ENCODE results near the gene ATP2B1.
A peak's percentile ranks its signal among the peaks of the same experiment; 100 is the strongest.

The ATP2B1 gene

DNA sequence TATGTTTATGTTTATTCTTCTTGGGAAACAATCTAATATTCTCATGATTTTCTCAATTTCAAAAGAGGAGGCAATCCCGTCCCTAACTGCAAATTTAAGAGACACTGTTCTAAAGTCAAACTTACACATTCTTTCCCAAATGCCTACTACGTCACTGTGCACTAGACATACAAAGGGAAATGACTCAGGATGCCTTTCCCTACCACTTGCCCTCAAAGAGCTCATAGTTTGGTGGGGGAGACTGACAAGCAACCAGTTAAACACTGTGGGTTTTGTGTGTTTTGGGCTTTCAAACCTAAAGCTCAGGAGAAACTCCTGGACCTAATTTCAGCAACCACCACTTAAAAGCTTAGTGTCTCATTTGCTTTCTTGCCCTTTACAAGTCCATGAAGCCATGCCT is 58.4 kb downstream of the ATP2B1 start:
- FAIRE-seq = no peak

DNA sequence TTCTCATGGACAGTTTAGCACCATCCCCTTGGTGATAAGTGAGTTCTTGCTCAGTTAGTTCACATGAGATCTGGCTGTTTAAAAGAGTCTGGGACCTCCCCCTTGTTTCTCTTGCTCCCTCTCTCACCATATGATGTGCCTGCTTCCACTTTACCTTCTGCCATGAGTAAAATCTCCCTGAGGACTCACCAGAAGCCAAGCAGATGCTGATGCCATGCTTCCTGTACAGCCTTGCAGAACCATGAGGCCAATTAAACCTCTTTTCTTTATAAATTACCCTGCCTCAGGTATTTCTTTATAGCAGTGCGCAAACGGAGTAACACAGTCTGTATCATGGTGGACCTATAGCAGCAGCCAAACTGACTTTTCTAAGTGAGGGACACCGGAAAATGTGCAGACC is 58.8 kb downstream of the ATP2B1 start:
- FAIRE-seq = no peak

DNA sequence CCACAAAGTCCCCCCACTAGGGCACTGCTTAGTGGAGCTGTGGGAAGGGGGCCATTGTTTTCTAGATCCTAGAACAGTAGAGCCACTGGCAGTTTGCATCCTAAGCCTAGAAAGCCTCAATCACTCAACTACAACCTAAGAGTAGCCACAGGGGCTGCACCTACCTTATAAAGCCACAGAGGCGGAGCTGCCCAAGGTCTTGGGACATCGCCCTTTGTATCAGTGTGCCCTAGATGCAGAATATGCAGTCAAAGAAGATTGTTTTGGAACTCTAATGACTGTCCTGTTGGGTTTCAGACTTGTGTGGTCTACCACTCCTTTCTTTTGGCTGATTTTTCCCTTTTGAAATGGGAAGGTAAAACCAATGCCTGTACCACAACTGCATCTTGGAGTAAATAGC is 59.5 kb downstream of the ATP2B1 start:
- FAIRE-seq = no peak

DNA sequence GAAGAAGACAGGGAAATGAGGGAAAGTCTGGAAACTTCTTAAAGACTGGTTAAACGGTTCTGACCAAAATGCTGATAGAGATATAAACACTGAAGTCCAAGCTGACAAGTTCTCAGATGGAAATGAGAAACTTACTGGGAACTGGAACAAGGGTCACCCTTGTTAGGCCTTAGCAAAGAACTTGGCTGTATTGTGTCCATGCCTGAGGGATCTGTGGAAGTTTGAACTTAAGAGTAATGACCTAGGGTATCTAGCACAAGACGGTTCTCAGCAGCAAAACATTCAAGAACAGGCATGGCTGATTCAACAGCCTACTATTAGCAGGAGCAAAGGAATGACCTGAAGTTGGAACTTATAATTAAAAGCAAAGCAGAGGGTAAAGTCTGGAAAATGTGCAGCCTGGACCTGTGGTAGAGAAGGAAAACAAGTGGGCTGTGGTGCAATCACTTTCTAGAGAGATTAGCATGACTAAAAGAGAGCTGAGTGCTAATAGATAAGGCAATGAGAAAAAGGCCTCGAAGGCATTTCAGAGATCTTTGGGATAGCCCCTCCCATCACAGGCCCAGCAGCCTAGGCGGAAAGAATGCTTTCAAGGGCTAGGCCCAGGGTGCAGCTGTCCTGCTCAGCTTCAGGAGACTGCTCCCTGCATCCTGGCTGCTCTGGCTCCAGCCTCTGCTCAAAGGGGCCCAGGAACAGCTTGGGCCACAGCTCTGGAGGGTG is 60.3 kb downstream of the ATP2B1 start:
- FAIRE-seq = no peak

DNA sequence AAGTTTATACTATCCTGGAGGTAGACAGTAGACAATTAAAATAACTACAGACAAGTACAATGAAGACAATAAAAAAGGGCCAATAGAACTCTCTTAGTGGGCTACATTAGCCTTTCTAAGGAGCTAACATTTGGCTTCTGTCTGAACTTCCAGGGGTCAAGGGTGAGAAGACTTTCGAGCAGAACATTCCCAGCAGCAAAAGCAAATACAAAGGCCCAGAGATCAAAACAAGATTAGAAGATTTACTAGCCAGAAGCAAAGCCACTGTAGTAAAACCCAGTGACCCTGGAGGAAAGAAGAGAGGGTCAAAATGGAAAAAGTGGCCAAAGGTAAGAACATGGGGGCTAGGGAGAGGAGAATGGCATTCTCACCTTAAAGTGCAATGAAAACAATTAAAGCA is 63.2 kb downstream of the ATP2B1 start:
- FAIRE-seq = no peak

DNA sequence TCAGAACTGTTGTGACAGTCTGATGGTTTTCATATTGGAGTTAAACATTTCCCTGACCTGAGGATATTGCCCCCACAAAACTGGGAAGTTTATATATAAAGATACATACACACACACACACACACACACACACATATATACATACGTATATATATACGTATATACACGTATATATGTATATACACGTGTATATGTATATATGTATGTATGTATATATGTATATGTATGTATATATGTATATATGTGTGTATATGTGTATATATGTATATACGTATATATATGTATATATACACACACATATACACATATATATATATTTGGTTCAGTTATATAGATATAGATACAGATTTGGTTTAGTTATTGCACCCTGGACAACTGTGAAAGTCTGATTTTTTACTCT is 65.7 kb downstream of the ATP2B1 start:
- no peak for FAIRE-seq

DNA sequence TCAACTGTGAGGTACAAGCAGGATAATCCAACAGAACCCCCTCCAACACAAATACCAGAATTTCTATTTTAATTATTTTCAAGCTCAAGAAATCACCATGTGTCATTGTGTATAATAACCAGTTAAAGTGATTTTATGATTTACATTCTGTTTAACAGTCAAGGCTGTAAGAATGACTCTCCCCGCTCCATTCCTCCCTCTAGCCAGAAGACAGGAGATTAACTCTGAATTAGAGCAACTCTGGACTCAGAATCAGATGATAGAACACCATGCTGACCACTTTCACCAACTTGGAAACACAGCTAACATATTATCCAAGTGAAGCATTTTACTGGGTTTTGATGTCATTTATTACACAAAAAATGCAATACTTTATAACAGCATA is 71.9 kb downstream of the ATP2B1 start:
- peak; percentile 27 for FAIRE-seq

DNA sequence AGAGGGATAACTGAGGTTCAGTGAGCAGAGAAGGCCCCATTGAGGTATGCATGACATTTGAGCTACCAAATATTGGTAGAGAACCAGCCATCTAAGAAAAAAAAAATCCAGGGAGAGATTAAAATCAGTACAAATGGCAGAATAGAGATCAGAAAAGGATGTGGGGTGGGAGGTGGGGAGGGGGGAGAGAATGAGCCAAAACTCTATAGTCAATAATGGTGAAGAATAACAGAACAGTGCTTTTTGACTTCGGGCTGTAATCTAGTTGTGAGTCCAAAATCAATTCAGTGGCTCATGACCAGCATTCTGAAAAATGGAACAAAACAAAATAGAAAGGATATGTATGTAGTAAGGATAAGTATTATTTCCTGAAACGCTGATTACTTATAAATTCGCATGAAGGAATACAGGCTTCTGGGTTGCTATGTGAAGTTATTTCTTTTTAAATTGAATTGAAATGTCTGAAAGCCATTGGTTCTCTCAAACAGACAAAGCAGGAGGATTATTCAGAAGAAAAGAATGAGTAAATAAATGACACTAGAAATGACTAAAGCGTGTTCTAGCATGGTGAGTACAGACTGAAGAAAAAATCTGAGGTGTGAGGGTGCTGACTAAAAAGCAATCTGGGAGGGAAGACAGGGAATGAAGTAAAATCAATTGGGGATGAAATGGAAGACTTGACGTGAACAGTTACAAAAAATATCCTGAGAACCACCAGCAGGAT is 72.4 kb downstream of the ATP2B1 start:
- FAIRE-seq = no peak

DNA sequence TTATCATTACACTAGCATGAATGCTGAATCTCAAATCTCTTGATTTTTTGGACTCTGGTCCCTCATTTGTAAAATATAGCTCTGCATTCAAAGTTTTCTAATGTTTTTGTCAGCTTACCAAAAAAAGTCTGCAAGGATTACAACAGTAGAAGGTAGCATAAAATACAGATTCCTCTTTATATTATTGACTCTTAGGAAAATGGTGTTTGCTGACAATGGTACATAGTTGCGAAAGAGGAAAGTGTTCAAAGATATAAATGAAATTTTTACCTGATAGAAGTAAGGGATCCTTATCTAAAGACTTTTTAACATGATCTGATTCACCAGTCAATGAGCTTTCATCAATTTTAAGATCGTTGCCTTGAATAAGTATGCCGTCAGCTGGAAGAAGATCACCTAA is 74.1 kb downstream of the ATP2B1 start:
- no peak for FAIRE-seq

DNA sequence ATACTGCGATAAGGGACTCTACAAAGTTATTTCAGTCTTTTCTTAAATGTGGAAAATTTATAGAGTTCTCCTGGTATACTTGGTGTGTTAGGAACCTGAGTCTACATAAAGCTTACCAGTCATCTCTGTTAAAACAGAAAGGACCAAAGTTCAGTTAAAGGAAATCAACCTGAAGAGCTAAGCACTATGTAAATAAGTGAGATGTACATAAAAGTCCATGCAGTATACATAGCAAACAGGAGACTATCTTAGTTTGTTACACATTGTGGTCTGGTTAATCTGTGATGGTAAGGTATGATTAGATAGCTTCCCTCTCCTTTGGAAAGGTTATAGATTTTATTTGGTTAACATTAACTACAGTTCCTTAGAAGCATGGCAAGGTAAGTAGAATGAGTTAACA is 75.9 kb downstream of the ATP2B1 start:
- FAIRE-seq = peak; percentile 36

DNA sequence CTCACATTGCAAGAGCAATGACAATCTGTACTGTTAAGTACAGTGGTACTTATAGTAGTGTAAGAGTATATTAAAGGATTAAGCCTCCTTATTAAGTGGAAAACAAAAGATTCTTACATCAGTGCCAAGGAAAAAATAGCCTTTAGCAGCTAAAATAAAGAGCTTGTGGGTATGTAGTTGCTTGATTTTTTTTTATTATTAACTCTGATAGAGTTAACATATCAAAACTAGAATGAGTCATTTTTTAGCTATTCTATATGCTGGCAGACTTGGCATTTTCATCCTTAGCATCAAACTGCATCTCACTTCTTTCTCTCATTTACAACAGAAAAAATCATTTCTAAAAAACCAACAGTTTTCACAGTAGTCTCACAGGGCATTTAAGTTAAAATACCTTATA is 86.5 kb downstream of the ATP2B1 start:
- FAIRE-seq = peak; percentile 82

DNA sequence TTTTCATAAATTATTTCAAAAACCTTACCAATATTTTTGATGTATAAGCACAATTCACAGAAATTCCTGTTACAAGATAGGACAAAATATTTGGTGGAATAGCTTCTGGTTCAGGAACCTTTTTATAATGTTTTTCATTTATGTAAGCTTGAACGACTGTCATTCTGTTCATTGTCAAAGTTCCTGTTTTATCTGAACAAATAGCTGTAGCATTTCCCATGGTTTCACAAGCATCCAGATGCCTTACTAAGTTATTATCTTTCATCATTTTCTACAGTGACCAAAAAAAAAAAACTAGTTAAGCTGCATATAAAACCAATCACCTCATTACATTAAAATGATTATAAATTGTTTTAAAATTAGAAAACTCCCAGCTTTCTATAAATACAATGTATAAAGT is 87.1 kb downstream of the ATP2B1 start:
- FAIRE-seq = no peak

DNA sequence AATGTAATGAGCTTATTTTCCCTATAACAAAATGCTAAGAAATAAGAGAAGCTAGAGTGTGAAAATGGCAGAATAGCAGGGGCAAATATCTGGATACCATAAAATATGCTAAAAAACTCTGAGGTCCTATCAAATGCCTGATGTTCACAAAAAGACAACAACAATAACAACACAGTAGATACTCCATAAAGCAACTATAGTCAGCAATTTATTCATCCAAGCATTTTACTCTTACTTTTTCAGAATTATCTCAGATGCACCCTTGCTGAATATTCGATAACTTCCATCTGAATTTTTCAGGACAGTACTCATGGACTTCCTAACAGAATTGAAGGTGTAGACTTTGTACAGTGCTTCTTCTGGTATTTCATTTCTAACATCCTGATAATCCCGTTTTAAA is 88.9 kb downstream of the ATP2B1 start:
- no peak for FAIRE-seq

DNA sequence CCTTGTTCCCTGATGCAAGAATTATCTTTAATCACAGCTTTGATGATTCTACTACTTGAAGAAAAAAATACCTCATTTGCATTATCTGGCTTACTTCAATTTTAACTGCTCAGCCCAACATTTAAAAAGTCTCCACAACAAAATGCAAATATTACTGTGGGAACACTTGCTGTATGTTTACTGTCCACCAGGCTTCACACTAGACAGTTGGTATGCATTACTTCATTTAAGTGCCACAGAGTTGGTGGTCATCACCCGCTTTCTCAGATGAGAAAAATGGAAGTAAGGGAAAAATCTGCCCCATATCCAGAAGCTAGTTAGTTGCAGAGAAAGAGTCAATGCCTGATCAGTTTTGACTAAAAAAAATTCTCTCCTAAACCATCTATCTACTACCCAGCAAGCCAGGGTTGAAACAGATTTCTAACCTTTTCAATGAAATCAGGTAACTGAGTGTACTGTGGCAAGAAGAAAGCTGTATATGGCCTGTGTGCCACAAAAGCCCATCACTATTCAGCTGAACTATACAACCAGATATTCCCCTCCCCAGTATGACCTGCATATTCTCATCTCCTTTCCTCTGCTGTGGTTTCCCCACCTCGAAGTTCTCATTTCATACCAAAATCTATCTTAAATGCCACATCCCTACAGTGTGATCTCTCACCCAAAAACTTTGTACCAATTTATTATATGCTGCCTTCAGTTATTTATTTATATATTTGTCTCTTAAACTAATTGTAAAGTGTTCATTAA is 90.3 kb downstream of the ATP2B1 start:
- no peak for FAIRE-seq

DNA sequence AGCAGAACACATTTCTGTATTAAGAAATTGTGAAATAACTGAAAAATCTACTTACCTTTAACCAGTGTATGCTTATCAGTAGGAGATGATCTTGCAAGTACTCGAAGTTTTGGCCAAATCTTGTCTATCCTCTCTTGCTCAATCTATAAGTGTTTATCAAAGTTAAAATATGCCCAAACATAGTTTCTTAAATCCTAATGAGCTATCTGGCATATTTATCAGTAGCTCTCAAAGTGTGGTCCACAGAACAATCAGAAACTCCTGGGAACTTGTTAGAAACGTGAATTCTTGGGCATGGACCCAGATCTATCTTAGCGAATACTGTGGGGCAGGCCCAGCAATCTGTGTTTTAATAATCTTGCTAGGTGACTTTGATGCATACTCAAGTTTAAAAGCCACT is 98.3 kb downstream of the ATP2B1 start:
- FAIRE-seq = no peak

DNA sequence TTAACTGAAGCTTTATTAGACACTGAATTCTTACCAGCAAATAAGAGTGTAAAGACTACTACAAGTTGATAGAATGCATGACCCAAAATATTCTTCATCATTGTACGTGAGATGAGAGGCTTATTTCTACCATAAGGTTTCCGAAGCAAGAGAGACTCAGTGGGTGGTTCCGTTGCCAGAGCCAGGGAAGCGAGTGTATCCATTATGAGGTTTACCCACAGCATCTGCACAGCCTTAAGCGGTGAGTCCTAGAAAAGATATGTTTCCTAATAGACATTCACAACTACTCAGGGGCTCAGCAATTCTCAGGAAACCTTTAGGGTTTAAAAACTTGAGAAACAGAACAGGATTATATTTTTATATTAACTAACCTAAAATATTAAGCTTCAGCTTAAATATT is 105.0 kb downstream of the ATP2B1 start:
- no peak for FAIRE-seq

DNA sequence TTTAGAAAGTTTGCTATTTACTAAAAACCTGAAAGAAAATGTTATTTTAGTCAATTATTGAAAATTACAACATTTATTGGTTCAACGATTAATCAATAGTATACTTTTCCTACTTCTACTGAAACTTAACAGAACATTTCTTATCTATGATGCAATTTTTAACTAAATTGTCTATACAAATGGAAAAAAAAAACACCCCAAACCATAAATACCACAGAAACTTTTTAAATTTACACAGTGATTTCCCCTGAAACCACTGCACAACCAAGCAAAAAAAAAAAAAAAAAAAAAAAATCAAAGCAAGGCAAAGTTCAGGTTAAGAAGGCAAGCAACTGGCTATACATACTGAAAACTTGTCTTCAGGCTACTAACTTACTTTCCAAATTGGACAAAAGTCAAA is 110.9 kb downstream of the ATP2B1 start:
- FAIRE-seq = no peak

DNA sequence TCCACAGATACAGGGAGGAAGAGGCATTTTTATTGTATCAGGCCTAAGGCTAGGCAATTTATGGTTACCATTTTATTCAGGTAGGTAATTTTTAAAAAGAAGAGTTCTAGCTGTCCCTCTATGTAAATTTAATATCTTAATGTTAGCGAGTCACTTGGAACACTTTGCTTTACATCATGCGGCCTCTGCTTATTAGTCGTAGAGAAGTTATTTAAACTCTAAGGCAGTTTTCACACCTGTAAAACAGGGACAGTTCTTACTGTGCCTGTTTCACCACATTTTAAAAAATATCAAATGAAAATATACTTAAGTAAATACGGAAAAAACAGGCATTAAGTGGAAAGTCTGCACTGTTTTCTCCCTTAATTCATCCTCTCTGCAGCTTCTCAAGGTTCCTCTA is 111.4 kb downstream of the ATP2B1 start:
- FAIRE-seq = no peak

DNA sequence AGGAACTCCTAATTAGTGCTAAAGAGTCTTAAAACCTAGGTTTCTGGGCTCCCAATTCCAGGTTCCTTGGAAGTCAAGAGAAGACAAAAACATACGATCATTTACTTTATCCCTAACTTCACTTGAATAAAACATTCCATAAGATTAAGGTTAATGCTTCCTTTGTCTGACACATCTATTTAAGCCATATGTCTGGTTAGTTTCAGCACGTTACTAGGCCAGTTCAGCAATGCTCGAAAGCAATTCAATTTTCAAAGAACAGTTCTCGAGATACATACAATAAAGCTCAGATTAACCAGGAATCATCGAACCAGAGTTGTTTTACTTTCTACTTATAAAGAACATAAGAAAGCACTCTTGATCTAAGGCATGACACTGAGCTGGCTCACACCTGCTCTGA is 114.8 kb downstream of the ATP2B1 start:
- no peak for FAIRE-seq

DNA sequence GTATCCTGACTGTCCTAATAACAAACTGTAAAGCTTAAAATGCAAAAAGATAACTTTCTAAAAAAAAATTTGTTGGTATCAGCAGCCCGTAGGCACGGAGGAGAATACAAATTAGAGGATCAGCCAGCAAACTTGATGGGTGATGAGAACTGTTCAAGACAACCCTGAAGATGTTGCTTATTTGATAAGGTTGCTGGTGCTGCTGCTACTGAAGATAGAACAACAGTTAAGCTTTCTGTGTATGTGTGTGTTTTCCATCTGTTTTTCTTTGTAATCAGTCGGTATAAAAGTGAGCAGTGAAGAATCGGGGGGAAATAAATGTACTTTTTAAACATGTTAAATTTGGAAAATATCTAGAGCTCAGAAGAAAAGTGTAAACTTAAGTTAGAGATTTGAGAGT is 115.4 kb downstream of the ATP2B1 start:
- no peak for FAIRE-seq

DNA sequence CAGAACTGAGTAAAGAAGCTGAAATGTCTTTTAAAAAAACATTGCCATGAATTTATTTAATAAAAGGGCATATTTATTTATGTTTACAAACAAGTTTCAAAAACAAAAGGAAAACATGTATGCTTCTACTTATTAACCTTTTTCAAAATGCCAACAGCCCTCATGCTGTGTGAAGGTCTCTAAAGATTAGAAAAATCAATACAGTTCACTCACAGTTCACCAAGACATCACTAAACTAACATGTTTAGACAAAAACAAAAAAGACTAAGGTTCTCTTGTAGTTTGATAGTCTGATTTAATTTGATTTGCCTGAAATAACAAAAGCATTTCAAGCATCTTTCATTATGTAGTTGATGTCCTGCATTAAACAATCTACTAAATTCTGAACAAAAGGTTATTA is 118.9 kb downstream of the ATP2B1 start:
- peak; percentile 90 for FAIRE-seq

DNA sequence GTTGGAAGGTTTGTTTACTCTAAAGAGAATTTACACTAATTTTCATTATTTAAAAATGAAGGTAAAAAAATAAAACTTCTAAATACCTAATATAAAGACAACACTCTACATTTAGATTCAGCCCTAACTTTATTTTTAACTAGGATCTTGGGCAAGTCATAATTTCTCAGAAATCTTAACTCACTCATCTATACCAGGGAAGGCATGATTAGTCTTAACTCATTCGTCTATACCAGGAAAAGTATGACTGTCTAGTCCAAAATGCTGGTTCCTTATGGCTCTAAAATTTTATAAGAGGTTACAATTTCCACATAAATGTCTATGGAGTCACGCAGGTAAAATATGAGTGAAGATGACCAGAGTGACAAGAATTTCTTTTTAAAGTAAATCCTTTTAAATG is 130.1 kb downstream of the ATP2B1 start:
- FAIRE-seq = no peak

DNA sequence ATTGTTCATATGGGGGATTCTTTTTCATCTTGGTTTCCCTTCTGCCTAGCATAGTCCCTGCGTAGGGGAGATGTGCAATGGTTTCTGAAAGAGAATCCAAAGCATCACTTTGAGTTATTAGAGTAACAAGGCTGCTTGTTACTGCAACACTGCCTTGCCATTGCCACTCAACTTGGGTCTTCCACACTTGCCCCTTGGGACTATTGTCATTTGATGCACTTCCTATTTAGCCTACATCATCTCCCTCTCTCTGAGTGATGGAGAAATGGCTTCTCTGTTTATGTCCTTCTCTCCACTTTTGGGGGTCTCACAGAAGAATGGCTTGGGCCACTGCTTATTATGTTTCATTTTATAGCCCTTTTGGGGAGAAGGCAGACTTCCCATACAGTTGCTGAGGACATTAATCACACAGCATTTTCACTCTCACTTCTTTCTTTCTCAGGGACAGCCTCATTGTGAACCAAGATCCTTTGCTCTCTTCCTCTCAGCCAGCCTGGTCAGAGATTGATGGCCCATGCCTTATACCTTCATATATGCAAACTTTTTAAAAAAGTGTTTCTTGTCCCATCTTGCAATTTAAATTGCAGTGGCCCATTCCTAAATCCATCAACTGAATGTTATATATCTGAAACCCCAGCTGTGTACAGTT is 131.9 kb downstream of the ATP2B1 start:
- FAIRE-seq = no peak

DNA sequence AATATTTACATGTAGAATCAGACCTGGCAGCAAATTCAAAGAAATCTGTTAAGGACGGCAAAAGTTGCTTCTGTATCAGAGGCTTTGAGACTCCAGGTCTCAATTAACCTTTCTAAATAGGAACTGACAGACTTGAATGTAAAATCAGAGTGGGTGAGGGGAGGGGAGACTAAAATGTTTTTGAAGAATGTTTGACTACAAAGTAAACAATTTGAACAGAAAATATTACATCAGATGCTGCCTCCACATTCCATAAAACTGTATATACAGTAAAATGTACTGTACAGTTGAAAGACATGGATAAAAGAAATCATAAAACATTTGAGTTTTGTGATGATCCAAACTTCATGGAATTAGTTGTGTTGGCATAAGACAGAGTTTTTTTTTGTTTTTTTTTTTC is 133.3 kb downstream of the ATP2B1 start:
- no peak for FAIRE-seq

All from islet of Langerhans (tissue), 1 donor.